Fibroblast of lung (primary cell): Measurements from ENCODE around the gene RUNX2. TPM values are rescaled to one million over a fixed set of nuclear protein-coding genes. Genes with fewer than 3 reads are reported as not detected.

Experiments used
- DNase-seq, 2 donors: peaks; one replicate each; pipeline versions ENCODE4 v3.0.0 to v3.0.0-alpha.2; 2010; ENCODE audit warnings: low read depth in 2 of 2
- H2AFZ ChIP-seq: 2 replicates; pipeline ENCODE4 v1.5.1; 2012; ENCODE audit warnings: low read length, control low read depth, inconsistent platforms
- H3K27ac ChIP-seq: 2 replicates; pipeline ENCODE4 v1.5.1; 2011; ENCODE audit warnings: low read length, control low read depth; ENCODE audit not compliant: insufficient read depth
- H3K27me3 ChIP-seq: 2 replicates; pipeline ENCODE4 v1.5.1; 2011; ENCODE audit warnings: mild to moderate bottlenecking, low read length; ENCODE audit not compliant: control insufficient read depth, insufficient read depth
- H3K36me3 ChIP-seq: 2 replicates; pipeline ENCODE4 v1.5.1; 2011; ENCODE audit warnings: low read length; ENCODE audit not compliant: control insufficient read depth, insufficient read depth
- H3K4me1 ChIP-seq: 2 replicates; pipeline ENCODE4 v1.5.1; 2011; ENCODE audit warnings: low read length; ENCODE audit not compliant: control insufficient read depth, insufficient read depth; ENCODE audit errors: extremely low read depth
- H3K4me2 ChIP-seq: 2 replicates; pipeline ENCODE4 v1.5.1; 2011; ENCODE audit warnings: low read length, control low read depth; ENCODE audit not compliant: insufficient read depth; ENCODE audit errors: extremely low read depth
- H3K4me3 ChIP-seq, 4 experiments: fragments of 200-600 bp in 1 of 4; sonication (generic) in 1 of 4; replicated peaks in 1 of 4; 2 replicates each; pipeline ENCODE4 v1.5.1; 2011 to 2016; ENCODE audit warnings: low read length in 4 of 4, low read depth in 3 of 4, mild to moderate bottlenecking in 3 of 4, control low read depth in 2 of 4, inconsistent platforms in 1 of 4, mixed read lengths in 1 of 4; ENCODE audit not compliant: insufficient read depth in 1 of 4; ENCODE audit errors: control extremely low read depth in 1 of 4
- H3K79me2 ChIP-seq: 2 replicates; pipeline ENCODE4 v1.5.1; 2012; ENCODE audit warnings: mild to moderate bottlenecking, low read length, inconsistent platforms; ENCODE audit not compliant: control insufficient read depth, insufficient read depth
- H3K9ac ChIP-seq: 2 replicates; pipeline ENCODE4 v1.5.1; 2011; ENCODE audit warnings: mild to moderate bottlenecking, low read length, control low read depth; ENCODE audit not compliant: insufficient read depth
- H3K9me3 ChIP-seq: 2 replicates; pipeline ENCODE4 v1.5.1; 2012; ENCODE audit warnings: low read depth, low read length; ENCODE audit not compliant: control insufficient read depth, insufficient read depth
- H4K20me1 ChIP-seq: 2 replicates; pipeline ENCODE4 v1.5.1; 2011; ENCODE audit warnings: low read length; ENCODE audit not compliant: control insufficient read depth, insufficient read depth; ENCODE audit errors: extremely low read depth
- CTCF ChIP-seq, 2 donors: IDR thresholded peaks in 1 of 2; conservative IDR thresholded peaks in 1 of 2; 1 replicate in 1 of 2; 2 replicates in 1 of 2; pipeline ENCODE4 v1.5.1; 2011 to 2012; ENCODE audit warnings: low read length in 2 of 2, control low read depth in 1 of 2, inconsistent platforms in 1 of 2, low read depth in 1 of 2, mild to moderate bottlenecking in 1 of 2
- EZH2 ChIP-seq: IDR thresholded peaks from 2 replicates; pipeline ENCODE4 v1.5.1; 2012; ENCODE audit warnings: low read length, control low read depth, mild to moderate bottlenecking; ENCODE audit errors: missing control alignments
- polyA plus RNA-seq, 2 donors: library from polyadenylated mRNA; depleted of rRNA in 1 of 2; stranded (reverse) in 1 of 2; unstranded in 1 of 2; fragments of >200 nt; gene quantifications; 2 replicates each; pipeline ENCODE4 v1.2.1, GENCODE V29; 2011 to 2012; ENCODE audit warnings: missing spikeins in 1 of 2
- total RNA-seq: library from RNA; depleted of rRNA; stranded (reverse); fragments of >200 nt; gene quantifications from 2 replicates; pipeline ENCODE4 v1.2.1, GENCODE V29; 2014

RUNX2 gene
- total and polyA plus RNA-seq, 2 donors (not counting 1 experiment from before 2014, with no cell fraction given), result 2.5 to 4.5 TPM

GRCh38 chr6:45439861-45440388, 111.8 kb downstream of the RUNX2 start:
- no peak overlapping the region for H3K4me2 ChIP-seq
- no peaks in the 10 kb centered on the region for H3K36me3 ChIP-seq
- H3K27ac ChIP-seq, result no peak overlapping the region
- no peak overlapping the region for H2AFZ ChIP-seq
- H4K20me1 ChIP-seq, result no peaks in the 10 kb centered on the region
- no peaks in the 10 kb centered on the region for H3K9me3 ChIP-seq
- no peak overlapping the region for H3K9ac ChIP-seq
- no peak overlapping the region for H3K4me3 ChIP-seq
- H3K4me1 ChIP-seq, result peaks cover 29% of the 10 kb centered on the region
- H3K27me3 ChIP-seq, result no peaks in the 10 kb centered on the region
- TF ChIP-seq EZH2, result no peak
- no peak for TF ChIP-seq CTCF (conservative IDR thresholded peaks at IDR 0.05 in 1 of 2, IDR thresholded peaks at IDR 0.05 in 1 of 2; ENCODE audit: low read depth in 1 of 2, low read length in 2 of 2)
- DNase-seq, result no peak
- H3K79me2 ChIP-seq, result peaks cover 15% of the 10 kb centered on the region

- H3K4me3 ChIP-seq, result no peak overlapping the region
- no peak for TF ChIP-seq CTCF (conservative IDR thresholded peaks at IDR 0.05 in 1 of 2, IDR thresholded peaks at IDR 0.05 in 1 of 2; ENCODE audit: low read depth in 1 of 2, low read length in 2 of 2)
- peak overlapping the region; percentile 41 for H3K4me2 ChIP-seq
- no peaks in the 10 kb centered on the region for H4K20me1 ChIP-seq
- no peaks in the 10 kb centered on the region for H3K36me3 ChIP-seq
- H3K9ac ChIP-seq, result no peak overlapping the region
- H3K27me3 ChIP-seq, result no peaks in the 10 kb centered on the region
- H3K9me3 ChIP-seq, result no peaks in the 10 kb centered on the region
- H3K79me2 ChIP-seq, result peaks cover 12% of the 10 kb centered on the region
- H3K4me1 ChIP-seq, result peaks cover 34% of the 10 kb centered on the region
- H3K27ac ChIP-seq, result no peak overlapping the region
- no peak overlapping the region for H2AFZ ChIP-seq
- peak; percentile 41 to 69 for DNase-seq
Measured at GRCh38 chr6:45441851-45442453, 113.8 kb downstream of the RUNX2 start.

GRCh38 chr6:45442716-45443115, 114.6 kb downstream of the RUNX2 start:
- no peaks in the 10 kb centered on the region for H3K27me3 ChIP-seq
- H3K9ac ChIP-seq, result no peak overlapping the region
- peaks cover 12% of the 10 kb centered on the region for H3K79me2 ChIP-seq
- no peak overlapping the region for H3K4me3 ChIP-seq
- no peaks in the 10 kb centered on the region for H4K20me1 ChIP-seq
- DNase-seq, result no peak
- H3K36me3 ChIP-seq, result no peaks in the 10 kb centered on the region
- H3K4me2 ChIP-seq, result no peak overlapping the region
- no peak overlapping the region for H2AFZ ChIP-seq
- no peaks in the 10 kb centered on the region for H3K9me3 ChIP-seq
- H3K4me1 ChIP-seq, result peaks cover 31% of the 10 kb centered on the region
- no peak for TF ChIP-seq CTCF (conservative IDR thresholded peaks at IDR 0.05 in 1 of 2, IDR thresholded peaks at IDR 0.05 in 1 of 2; ENCODE audit: low read depth in 1 of 2, low read length in 2 of 2)
- TF ChIP-seq EZH2, result no peak
- H3K27ac ChIP-seq, result no peak overlapping the region
